HG03097 (cell line): Measurements from ENCODE around the gene NUB1.

Source experiments
- ATAC-seq: cut with Tn5 transposase; IDR thresholded peaks from one replicate; pipeline ENCODE4 v1.9.1; 2021; ENCODE audit not compliant: unreplicated experiment, low FRiP score

Gene NUB1

DNA sequence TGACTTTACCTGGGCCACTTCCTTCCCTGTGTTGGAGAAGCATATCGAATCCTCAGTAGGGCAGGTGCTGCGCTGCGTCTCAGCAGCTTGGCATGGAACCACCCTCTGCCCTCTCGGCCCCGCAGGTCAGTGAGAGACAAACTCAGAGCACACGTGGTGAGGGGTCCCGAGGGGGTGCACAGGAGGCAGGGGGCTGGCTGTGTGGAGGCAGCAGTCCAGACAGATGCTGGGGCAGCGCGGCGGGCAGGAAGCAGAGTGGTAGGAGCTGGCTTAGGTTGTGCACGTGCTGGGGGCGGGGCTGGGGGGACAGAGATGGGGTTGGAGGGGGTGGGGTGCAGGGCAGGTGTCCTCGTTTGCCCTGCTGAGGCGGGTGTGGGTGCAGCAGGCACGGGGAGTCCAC lies 33.1 kb downstream of the NUB1 start:
- no peak for ATAC-seq

DNA sequence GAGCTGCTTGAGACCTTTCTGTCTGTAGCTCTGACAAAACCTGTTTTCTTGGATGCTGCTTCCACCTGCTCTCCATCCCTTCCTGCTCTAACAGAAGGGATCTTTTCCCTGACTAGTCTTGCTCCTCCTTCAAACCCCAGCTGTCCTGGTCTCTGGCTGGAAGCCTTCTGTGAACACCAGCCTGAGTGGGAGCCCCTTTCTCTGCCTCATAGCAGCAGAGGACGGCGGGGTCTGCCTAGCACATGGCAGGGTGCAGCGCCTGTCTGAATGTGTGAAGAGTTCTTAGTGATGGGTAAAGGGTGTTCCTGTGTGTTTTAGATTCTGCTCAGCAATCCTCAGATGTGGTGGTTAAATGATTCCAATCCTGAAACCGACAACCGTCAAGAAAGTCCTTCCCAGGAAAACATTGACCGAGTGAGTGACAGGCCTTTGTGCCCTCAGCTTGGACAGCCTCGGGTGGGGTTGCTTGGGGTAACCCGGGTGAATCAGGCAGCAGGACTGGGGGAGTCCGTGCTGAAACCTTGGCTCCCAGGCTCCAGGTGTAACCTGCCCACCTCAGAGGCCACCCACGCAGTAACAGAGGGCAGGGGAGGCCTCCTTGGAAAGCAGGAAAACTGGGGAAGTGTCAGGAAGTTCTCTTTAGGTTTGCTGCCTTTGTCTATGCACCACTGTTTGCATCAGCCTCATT lies 34.1 kb downstream of the NUB1 start:
- ATAC-seq, result no peak

DNA sequence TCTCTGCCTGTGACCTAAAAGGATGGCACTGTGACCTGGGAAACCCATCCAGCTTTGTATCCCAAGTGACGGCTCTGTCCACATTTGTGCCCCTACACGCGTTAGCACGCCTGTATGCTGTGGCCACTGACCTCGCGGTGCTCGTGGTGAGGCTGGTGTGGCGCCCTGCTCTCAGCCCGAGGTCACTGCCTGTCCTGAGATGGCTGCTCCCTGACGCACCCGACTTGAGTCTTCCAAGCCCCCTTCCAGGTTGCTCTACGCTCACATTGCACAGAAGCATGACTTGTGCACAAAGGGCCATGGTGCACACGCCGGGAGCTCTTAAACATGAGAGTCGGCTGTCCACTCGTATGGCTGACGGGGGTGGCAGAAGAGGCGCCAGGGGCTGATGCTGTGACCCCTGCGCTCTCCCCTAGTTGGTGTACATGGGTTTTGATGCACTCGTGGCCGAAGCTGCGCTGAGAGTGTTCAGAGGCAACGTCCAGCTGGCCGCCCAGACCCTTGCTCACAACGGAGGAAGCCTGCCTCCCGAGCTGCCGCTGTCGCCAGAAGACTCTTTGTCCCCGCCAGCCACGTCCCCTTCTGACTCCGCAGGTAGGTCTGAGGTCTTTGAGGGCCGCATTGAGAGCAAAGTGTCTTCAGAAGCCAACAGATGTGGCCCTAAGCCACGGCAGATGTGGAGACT lies 34.7 kb downstream of the NUB1 start:
- no peak for ATAC-seq

DNA sequence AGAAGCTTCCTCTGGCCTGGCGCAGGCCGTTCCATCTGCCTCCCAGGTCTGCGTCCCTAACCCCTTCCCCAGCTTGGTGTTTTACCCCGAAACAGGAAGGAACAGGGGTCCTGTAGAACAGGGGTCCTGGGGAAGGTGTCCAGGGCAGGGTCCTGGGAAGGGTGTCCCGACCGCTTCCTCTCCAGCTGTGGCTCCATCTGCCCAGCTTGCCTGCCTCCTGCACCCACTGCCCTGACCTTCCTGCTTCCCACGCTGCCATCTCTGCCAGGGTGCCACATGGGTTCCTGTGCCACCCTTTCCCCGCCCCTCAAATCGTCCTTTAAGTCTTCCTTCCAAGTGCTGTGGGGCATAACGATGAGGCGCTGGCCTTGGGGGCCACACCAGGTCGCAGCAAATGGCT lies 35.8 kb downstream of the NUB1 start:
- no peak for ATAC-seq

DNA sequence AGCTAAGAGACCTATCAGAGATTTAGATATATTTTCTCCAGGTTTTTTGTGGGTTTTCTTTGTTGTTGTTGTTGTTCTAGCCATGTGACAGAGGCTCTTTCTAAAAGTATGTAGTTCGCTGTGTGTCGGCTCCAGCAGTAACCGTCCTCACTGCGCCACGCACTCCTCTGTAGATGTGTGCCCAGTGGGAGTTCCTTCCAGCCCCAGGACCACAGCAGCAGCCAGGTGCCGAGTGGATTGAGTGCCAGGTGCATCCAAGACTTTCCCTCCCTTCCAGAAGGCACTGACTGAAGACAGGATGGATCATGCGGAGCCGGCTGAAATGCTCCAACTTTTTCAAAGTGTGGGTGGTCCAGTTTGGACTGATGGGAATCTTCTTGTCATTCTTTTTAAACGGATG lies 36.4 kb downstream of the NUB1 start:
- ATAC-seq, result no peak

DNA sequence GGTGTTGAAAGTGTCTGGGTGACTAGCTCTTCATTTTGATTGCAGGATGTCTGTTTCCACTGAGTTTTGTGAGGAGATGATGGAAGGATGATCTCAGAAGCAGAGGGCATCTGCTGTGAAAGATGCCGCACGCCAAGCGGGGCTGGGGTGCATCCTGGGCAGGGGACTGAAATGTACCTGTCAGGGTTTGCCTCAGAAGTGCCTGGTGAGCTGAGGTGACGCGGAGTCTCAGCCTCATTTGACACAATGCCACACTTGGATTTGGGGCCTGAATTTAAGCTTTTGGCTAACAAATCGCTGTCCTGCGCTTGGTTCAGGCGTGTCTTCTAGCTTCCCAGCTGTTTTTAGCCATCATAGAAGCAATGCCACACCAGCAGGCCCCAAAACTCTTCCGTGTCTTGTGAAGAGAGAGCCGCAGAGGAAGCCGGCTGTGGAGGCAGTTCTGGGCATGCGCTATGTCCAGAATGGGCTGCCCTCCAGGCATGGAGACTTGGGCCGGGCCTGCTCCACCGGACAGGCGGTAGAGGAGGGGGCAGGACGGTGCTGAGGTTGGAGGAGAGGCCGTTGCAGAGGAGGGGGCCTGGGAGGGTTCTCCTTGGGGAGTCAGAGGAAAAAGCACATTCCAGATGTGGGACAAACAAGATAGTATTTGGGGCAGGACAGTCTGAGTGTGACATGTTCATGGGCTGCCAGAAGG lies 37.0 kb downstream of the NUB1 start:
- no peak for ATAC-seq

DNA sequence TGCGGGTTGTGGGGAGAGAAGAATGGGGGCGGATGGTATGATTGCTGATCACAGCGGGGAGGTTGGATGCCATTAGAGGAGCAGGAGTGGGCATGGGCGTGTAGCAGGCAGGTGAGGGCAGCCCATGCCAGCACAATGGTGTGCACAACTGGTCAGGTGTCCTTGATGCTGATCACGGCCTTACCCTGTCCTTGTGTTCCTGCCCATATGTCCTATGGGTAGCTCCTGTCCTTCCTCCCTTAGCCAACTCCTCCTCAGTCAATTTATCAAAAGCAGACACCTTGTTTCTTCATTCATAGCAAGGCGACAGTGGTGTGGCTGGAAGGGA lies 37.5 kb downstream of the NUB1 start:
- ATAC-seq, result no peak

DNA sequence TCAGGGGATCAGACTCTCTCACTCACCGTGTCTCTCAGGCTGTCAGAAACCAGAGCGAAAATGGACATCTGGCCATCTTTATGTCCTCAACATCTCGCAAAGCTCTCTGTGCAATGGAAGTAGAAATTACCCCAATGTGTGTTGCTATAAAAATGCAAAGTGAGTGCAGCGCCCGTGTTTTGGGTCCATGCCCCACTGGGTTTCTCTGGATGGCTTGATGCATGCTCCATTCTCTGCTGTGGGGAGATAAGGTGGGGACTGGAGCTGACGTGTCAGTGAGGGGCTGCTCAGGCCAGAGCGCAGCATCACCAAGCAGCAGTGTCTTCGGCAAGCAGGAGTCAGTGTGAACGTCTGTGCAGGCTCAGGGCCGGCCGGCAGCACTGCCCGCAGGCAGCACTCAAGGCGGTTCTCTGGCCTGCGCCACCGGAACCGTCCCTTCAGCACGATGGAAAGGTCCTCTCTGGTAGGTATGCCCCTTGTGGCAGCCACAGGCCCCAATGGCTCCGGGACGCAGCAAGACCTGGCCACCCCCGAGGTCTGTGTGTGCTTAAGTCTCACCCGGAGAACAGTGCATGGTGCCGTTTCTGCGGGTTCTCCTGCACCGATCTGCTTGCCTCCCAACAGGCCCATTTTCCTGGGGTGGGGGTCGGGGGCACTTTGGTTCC lies 38.1 kb downstream of the NUB1 start:
- no peak for ATAC-seq

DNA sequence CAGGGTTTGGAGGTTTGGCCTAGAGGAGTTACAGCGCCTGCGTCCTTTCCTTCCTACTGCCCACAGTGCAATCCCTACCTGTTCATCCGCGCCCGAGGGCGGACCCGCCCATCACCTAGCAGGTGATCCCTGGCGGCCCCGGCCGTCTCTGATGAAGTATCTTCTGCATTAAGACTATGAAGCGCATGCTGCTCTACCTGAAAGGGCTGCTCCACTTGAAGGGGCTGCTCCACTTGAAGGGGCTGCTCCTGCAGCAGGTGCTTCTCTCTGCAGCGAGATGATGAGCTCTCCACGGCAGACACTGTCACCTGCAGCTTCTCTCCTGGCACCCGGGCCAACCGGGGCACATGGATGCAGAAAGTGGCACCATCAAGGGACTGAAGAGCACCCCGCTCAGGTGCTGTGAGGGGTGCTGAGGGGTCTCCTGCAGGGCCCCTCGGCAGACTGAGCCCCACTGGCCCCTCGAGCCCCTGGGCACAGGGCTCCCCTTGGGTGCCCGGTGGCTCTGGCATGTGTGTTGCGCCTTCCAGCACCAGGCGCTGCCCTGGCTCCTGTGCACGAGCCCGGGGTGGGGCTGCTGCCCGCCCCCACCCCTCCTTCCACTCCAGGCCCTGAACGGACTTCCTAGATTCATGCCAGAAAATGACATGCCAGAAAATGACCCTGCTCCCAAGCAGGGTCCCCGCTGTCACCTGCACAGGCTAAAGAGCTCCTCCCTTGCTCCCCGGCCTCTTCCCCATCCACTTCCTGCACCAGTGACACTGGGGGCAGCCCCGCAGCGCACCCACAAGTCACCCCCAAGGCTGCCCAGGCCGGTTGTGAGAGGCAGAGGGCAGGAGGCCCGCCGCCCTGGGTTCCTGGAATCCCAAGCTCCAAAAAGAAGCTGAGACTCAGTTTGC lies 38.8 kb downstream of the NUB1 start:
- ATAC-seq, result no peak

DNA sequence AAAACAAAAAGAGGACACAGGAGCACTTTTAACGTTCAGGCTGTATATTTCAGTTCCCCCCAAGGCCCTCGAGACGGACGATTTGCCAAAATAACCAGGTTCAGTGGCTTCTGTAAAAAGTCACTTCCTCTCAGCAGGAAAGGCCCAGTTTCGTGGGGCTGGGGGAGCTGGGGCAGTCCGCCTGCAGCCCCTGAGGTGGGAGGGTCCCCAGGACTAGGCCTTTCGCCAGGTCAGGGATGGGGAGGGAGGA lies 39.4 kb downstream of the NUB1 start:
- no peak for ATAC-seq

DNA sequence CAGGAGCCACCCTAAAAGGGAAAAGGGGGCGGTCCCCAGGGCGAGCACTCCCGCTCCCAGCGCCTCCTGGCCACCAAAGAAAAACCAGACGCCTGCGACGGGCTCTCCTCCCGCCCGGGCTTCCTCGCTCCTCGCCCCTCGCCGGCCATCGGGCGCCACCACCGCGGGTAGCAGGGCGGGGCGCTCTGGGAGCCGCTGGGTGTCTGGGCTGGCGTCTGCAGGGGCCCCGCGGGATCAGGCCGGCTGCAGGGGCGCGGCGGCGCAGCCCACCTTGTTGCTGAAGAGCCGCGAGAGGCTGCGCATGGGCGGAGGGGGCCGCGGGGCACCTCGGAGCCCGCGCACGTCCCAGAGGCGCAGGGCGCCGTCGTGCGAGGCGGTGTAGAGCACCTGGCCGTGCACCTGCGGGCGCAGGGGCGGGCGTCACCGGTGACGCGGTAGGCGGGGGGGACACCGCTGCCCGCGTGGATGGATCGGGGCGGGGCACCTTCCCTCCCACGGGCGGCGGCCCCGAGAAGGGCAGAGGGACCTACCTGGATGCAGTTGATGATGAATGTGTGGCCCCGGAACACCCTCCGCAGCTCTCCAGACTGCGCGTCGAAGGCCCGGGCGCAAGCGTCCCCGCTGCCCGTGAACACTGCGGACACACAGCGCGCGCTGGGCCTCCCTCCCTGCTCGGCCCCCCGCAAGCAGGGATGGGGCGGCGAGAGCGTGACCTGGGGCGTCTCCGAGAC lies 39.9 kb downstream of the NUB1 start:
- ATAC-seq, result no peak

DNA sequence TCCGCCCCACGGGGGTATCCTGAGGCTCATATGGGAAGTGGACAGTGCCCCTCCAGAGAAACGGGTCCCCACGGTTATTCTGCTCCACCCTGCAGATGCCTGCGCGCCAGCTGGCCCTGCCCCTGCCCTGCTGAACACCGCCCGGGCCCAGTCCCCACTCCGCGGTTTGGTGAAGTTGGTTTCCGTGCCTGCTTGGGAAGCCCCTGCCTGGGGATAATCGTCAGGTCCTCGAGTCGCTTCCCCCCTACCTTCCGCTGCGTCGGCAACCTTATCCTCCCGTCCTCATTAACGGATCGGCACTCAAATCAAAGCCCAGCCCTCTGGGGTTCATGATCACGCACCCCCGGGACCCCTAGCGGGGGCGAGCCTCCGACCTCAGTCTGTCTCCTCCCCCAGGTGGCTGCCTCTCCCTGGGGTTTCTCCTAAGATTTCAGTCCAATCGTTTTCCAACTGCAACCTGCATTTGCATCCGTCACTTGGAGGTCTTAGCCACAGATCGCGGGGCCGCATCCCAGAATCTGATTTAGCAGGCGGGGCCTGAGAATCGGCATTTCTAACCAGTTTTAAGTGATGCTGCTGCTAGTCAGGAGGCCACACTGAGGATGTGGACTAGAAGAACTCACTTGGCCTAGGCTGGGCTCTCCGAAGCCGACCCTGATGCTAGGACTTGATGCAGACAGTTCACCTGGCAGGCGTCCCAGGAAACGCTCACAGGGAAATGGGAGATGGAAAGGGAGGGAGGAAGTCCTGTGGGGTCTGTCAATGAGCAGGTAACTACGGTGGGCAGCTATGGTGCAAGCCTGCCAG lies 40.7 kb downstream of the NUB1 start:
- no peak for ATAC-seq

DNA sequence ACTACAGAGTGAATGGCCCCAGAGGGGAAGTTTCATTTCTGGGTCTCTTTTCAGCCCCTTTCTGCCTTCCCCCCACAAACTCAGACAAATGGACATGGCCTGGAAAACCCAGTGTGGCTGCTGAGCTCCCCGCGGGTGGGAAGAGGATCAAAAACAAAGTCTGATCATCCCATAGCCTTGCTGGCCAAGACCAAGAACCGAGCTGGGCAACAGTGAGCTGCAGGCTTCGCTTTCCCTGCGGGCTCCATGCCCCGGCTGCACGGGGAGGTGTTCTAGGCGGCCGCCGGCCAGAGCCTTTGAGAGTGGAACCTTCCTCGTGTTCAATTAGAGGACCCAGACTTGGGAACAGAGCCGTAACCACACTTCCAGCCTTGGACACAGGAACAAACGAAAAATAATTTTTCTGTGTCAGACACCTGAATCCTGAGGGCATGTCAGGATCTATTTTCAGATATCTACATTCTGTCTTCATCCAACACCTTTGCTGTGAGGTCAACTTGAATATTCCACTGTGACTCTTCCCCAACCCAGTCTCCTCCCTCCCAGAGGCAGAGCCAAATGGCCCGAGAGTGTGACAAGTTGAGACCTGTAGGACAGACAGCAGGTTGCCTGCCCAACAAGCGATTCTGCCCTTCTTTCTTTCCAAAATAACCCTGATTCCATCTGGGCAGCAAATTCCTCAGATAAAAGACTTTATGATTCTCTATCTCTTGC lies 42.2 kb downstream of the NUB1 start:
- ATAC-seq, result no peak

DNA sequence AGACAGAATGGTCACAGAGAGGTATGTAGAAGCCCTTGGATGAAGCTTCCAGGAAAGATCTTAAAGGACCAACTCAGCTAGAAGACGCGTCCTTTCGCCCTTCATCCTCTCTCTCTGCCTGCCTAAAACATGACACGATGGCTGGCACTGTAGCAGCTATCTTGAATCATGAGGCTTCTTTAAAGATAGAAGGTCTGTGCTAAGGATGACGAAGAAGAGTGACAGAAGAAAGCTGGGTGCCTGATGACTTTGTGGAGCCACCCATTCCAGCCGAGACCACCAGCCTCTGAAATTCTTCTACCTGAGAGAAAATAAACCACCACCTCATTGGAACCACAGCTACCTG lies 42.7 kb downstream of the NUB1 start:
- ATAC-seq, result no peak

DNA sequence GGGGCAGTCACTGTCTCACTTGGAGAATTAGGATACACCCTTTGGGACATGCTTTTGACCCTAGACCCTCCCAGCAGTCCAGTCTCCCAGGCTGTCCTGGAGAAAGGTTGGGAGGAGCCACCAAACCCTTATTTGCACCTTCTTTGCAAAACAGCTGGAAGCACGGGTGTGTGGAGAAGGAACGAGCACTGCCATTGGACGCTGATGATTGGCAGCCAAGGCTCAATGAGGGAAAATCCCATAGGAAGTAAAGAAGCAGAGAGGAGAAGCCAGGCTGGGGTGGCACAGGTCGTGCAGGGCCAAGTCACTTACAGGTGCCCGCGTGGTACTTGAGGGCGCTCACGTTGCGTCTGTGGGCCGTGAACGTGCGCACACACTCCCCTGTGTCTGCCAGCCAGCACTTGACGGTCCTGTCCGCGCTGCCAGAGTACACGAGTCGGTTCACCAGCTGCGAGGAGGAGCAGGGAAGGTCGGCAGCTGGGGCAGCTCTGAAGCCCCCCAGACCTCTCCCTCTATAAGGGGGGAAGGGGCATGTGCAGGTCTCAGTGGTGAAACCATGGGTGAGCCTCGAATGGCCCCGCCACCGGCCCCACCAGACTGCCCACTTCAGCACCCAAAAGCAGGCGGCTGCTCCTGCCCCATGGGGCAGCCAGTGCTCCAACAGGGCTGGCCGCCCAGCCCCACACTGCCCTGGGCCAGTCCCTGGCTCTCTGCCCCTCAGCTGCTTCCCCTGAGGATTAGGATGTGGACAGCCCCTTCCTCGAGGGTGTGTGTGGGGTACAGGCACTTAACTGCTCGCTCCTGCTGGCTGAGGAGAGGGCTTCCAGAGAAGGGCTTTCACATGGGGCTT lies 43.4 kb downstream of the NUB1 start:
- ATAC-seq, result no peak

DNA sequence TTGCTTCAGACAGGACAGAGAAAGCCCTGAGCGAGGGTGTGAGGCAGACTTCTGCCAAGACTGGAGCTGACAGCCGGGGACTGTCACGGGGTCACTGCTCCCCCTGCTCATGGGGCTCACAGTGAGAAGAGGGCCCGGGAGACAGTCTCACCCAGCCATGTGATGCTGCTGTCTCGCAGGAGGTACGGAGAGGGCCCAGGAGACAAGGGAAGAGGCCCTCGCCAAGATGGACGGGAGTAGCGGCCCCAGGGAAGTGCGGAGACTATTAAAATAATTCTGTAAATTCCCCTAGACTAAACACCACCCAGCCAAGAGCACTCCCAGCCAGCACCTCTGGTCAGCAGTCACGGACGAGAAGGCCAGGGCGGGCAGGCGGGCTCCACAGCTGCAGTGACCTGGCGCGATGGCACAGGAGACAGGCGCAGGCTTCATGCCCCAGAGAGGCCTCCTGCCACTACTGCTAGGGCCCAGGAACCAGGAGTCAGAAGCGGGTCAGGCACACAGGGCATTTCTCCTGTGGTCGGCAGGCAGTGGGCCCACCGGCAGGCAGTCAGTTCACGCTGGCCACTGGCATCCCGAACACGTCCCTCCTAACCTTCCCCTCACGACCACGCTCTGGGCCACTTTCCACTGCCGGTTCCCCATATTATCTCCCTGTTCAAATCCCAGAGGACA lies 44.2 kb downstream of the NUB1 start:
- ATAC-seq, result no peak
